GM12875 (cell line): ENCODE measurements around the gene RER1.

Experiments
- H3K4me3 ChIP-seq: one replicate; pipeline ENCODE4 v1.5.1; 2011; ENCODE audit warnings: low read depth, low read length, control low read depth
- CTCF ChIP-seq: IDR thresholded peaks from 2 replicates; pipeline ENCODE4 v1.5.1; 2011; ENCODE audit warnings: low read depth, mild to moderate bottlenecking, control low read depth, inconsistent platforms, low read length, moderate library complexity, borderline replicate concordance; ENCODE audit not compliant: insufficient read depth

The RER1 gene

GRCh38 chr1:2449636-2450454 is 58.2 kb downstream of the RER1 start:
- H3K4me3 ChIP-seq: no peak overlapping the region
- no peak for TF ChIP-seq CTCF

- H3K4me3 ChIP-seq: no peak overlapping the region
- TF ChIP-seq CTCF: no peak
These were observed 60.1 kb downstream of the RER1 start for GRCh38 chr1:2451741-2452140.

GRCh38 chr1:2452201-2452931 is 60.7 kb downstream of the RER1 start:
- no peak for TF ChIP-seq CTCF
- no peak overlapping the region for H3K4me3 ChIP-seq

- no peak overlapping the region for H3K4me3 ChIP-seq
- no peak for TF ChIP-seq CTCF
These were observed 61.3 kb downstream of the RER1 start for GRCh38 chr1:2452932-2453315.

- TF ChIP-seq CTCF: no peak
- no peak overlapping the region for H3K4me3 ChIP-seq
These were observed 62.6 kb downstream of the RER1 start for GRCh38 chr1:2454227-2454626.
